Thoracic aorta (tissue), 2 donors: Measurements from ENCODE around the gene DAAM1. TPM values are rescaled to one million over a fixed set of nuclear protein-coding genes. Genes with fewer than 3 reads are reported as not detected.

Source experiments
- ATAC-seq: fragments of 150-250 bp; one replicate; pipeline ENCODE4 v1.8.0; 2017; ENCODE audit warnings: low read depth; ENCODE audit not compliant: insufficient number of reproducible peaks, low FRiP score
- DNase-seq: peaks from one replicate; pipeline ENCODE4 v3.0.0-alpha.2; 2020; ENCODE audit warnings: low spot score
- H3K27ac ChIP-seq, 2 donors: fragments of 200-600 bp; sonication (generic); 1 replicate in 1 of 2; 2 replicates in 1 of 2; pipeline ENCODE4 v1.5.1; 2016; ENCODE audit warnings: mild to moderate bottlenecking in 2 of 2, moderate library complexity in 2 of 2
- H3K27me3 ChIP-seq: fragments of 200-600 bp; sonication (generic); replicated peaks from 2 replicates; pipeline ENCODE4 v1.6.0; 2016; ENCODE audit warnings: mild to moderate bottlenecking; ENCODE audit not compliant: insufficient read depth
- H3K36me3 ChIP-seq: fragments of 200-600 bp; sonication (generic); one replicate; pipeline ENCODE4 v1.5.1; 2016
- H3K4me1 ChIP-seq, 2 donors: fragments of 200-600 bp; sonication (generic); 1 replicate in 1 of 2; 2 replicates in 1 of 2; pipeline versions ENCODE4 v1.5.1 to v1.6.0; 2016; ENCODE audit warnings: low read depth in 2 of 2, mild to moderate bottlenecking in 1 of 2; ENCODE audit not compliant: control insufficient read depth in 1 of 2
- H3K4me3 ChIP-seq: fragments of 200-600 bp; sonication (generic); 2 replicates; pipeline ENCODE4 v1.5.1; 2016; ENCODE audit warnings: mild to moderate bottlenecking
- H3K9me3 ChIP-seq: fragments of 200-600 bp; sonication (generic); 2 replicates; pipeline ENCODE4 v1.5.1; 2016
- CTCF ChIP-seq: fragments of 200-600 bp; sonication (generic); IDR thresholded peaks from one replicate; pipeline ENCODE4 v1.5.1; 2019; ENCODE audit warnings: antibody characterized with exemption
- total RNA-seq, 2 donors: library from RNA; depleted of rRNA; stranded (reverse); fragments of >200 nt; gene quantifications; one replicate each; pipeline versions ENCODE4 v1.1.0 to v1.2.3, GENCODE V29; 2016

Gene DAAM1
- total RNA-seq, 2 donors from 2014 or later: 35.9 to 56.6 TPM

GRCh38 chr14:59185676-59186075, 2.8 kb upstream of the DAAM1 start:
- ATAC-seq: no peak
- Histone ChIP-seq H3K27me3 (no peaks in the 10 kb centered on the region), H3K27ac (no peak overlapping the region), H3K9me3 (no peaks in the 10 kb centered on the region), H3K4me1 (peaks cover under 1 to 30% of the 10 kb centered on the region in 2 donors), H3K4me3 (no peak overlapping the region), H3K36me3 (no peaks in the 10 kb centered on the region)
- TF ChIP-seq CTCF: no peak
- no peak for DNase-seq

- Histone ChIP-seq H3K27me3 (no peaks in the 10 kb centered on the region), H3K4me3 (no peak overlapping the region), H3K36me3 (no peaks in the 10 kb centered on the region), H3K9me3 (no peaks in the 10 kb centered on the region), H3K4me1 (peaks cover 6 to 37% of the 10 kb centered on the region in 2 donors), H3K27ac (no peak overlapping the region)
- no peak for ATAC-seq
- DNase-seq: no peak
- TF ChIP-seq CTCF: no peak
These were observed 2.2 kb upstream of the DAAM1 start for GRCh38 chr14:59186306-59186705.

- TF ChIP-seq CTCF: no peak
- Histone ChIP-seq H3K9me3 (no peaks in the 10 kb centered on the region), H3K36me3 (no peaks in the 10 kb centered on the region), H3K4me1 (peaks cover 11 to 45% of the 10 kb centered on the region in 2 donors), H3K4me3 (no peak overlapping the region), H3K27ac (no peak overlapping the region), H3K27me3 (no peaks in the 10 kb centered on the region)
- ATAC-seq (no peak), DNase-seq (no peak)
These were observed 1.3 kb upstream of the DAAM1 start for GRCh38 chr14:59187118-59187517.

GRCh38 chr14:59187802-59188460, 536 bp upstream of the DAAM1 start:
- no peaks in the 10 kb centered on the region for H3K9me3 ChIP-seq
- H3K36me3 ChIP-seq: no peaks in the 10 kb centered on the region
- no peak for TF ChIP-seq CTCF
- H3K4me1 ChIP-seq: peaks cover 12 to 53% of the 10 kb centered on the region in 2 donors
- H3K27me3 ChIP-seq: no peaks in the 10 kb centered on the region
- peak overlapping the region; percentile 86 to 96 for H3K27ac ChIP-seq
- peak; percentile 6 for ATAC-seq
- no peak for DNase-seq
- H3K4me3 ChIP-seq: peak overlapping the region; percentile 95

GRCh38 chr14:59189091-59189785, 771 bp downstream of the DAAM1 start:
- DNase-seq: no peak

More at GRCh38 chr14:59189091-59189785, 771 bp downstream of the DAAM1 start:
- Histone ChIP-seq H3K4me1 (peaks cover 20 to 57% of the 10 kb centered on the region in 2 donors), H3K27ac (peak overlapping the region; percentile 96), H3K4me3 (peak overlapping the region; percentile 95), H3K36me3 (no peaks in the 10 kb centered on the region), H3K9me3 (no peaks in the 10 kb centered on the region), H3K27me3 (no peaks in the 10 kb centered on the region)
- TF ChIP-seq CTCF: peak; percentile 19
- ATAC-seq: peak; percentile 1
